Measurements from ENCODE around the gene RTL1. TPM values are rescaled to one million over a fixed set of nuclear protein-coding genes. Genes with fewer than 3 reads are reported as not detected.

RTL1 gene
- total RNA-seq, 1 donor from 2014 or later = not detected

- H3K4me1 Mint-ChIP-seq = no peaks in the 10 kb centered on the region
- H3K27me3 Mint-ChIP-seq = no peaks in the 10 kb centered on the region
- H3K9me3 Mint-ChIP-seq = peaks cover 4% of the 10 kb centered on the region
- no peak overlapping the region for H3K27ac Mint-ChIP-seq
- H3K36me3 Mint-ChIP-seq (ENCODE audit: low read depth) = no peaks in the 10 kb centered on the region
- POLR2A ChIA-PET = no interaction called here
- CTCF ChIA-PET = no interaction called here
- no peak for TF ChIP-seq CTCF (IDR thresholded peaks at IDR 0.05)
- no peak for DNase-seq
- no peak overlapping the region for H3K4me3 Mint-ChIP-seq
- intact Hi-C loops (cut with micrococcal nuclease) = no loop called here
- ATAC-seq (ENCODE audit: low read depth) = no peak
These were observed 39.3 kb downstream of the RTL1 start for GRCh38 chr14:100864206-100864605.

- no peaks in the 10 kb centered on the region for H3K4me1 Mint-ChIP-seq
- no peak overlapping the region for H3K4me3 Mint-ChIP-seq
- ChIA-PET POLR2A (no interaction called here), CTCF (no interaction called here)
- H3K36me3 Mint-ChIP-seq (ENCODE audit: low read depth) = no peaks in the 10 kb centered on the region
- no peak for ATAC-seq (ENCODE audit: low read depth)
- intact Hi-C loops (cut with micrococcal nuclease) = no loop called here
- H3K9me3 Mint-ChIP-seq = peaks cover 4% of the 10 kb centered on the region
- no peak for DNase-seq
- H3K27ac Mint-ChIP-seq = no peak overlapping the region
- TF ChIP-seq CTCF (IDR thresholded peaks at IDR 0.05) = no peak
- H3K27me3 Mint-ChIP-seq = no peaks in the 10 kb centered on the region
These were observed 40.7 kb downstream of the RTL1 start for GRCh38 chr14:100862793-100863192.

- H3K9me3 Mint-ChIP-seq = peaks cover 4% of the 10 kb centered on the region
- H3K4me3 Mint-ChIP-seq = no peak overlapping the region
- ChIA-PET POLR2A (no interaction called here), CTCF (no interaction called here)
- no peak for DNase-seq
- H3K27ac Mint-ChIP-seq = no peak overlapping the region
- no peaks in the 10 kb centered on the region for H3K36me3 Mint-ChIP-seq (ENCODE audit: low read depth)
- intact Hi-C loops (cut with micrococcal nuclease) = no loop called here
- no peak for ATAC-seq (ENCODE audit: low read depth)
- no peak for TF ChIP-seq CTCF (IDR thresholded peaks at IDR 0.05)
- no peaks in the 10 kb centered on the region for H3K27me3 Mint-ChIP-seq
- no peaks in the 10 kb centered on the region for H3K4me1 Mint-ChIP-seq
These were observed 41.2 kb downstream of the RTL1 start for GRCh38 chr14:100862277-100862676.

GRCh38 chr14:100861937-100862247 lies 41.6 kb downstream of the RTL1 start:
- Mint-ChIP-seq H3K4me1 (no peaks in the 10 kb centered on the region), H3K27ac (no peak overlapping the region), H3K9me3 (peaks cover 4% of the 10 kb centered on the region)

GRCh38 chr14:100861188-100861936 lies 42.2 kb downstream of the RTL1 start:
- Mint-ChIP-seq H3K4me1 (no peaks in the 10 kb centered on the region), H3K27me3 (no peaks in the 10 kb centered on the region), H3K36me3 (ENCODE audit: low read depth) (no peaks in the 10 kb centered on the region), H3K4me3 (no peak overlapping the region), H3K9me3 (peaks cover 4% of the 10 kb centered on the region), H3K27ac (no peak overlapping the region)
- POLR2A ChIA-PET = no interaction called here
- DNase-seq = no peak
- ATAC-seq (ENCODE audit: low read depth) = no peak
- TF ChIP-seq CTCF (IDR thresholded peaks at IDR 0.05) = no peak
- intact Hi-C loops (cut with micrococcal nuclease) = no loop called here
- CTCF ChIA-PET = no interaction called here

More at GRCh38 chr14:100861937-100862247, 41.6 kb downstream of the RTL1 start:
- Mint-ChIP-seq H3K36me3 (ENCODE audit: low read depth) (no peaks in the 10 kb centered on the region), H3K4me3 (no peak overlapping the region), H3K27me3 (no peaks in the 10 kb centered on the region)
- intact Hi-C loops (cut with micrococcal nuclease) = no loop called here
- ChIA-PET POLR2A (no interaction called here), CTCF (no interaction called here)
- DNase-seq = no peak
- no peak for ATAC-seq (ENCODE audit: low read depth)
- TF ChIP-seq CTCF (IDR thresholded peaks at IDR 0.05) = no peak

Measured in activated B cell treated with CpG ODN at 0.5 μM for 24 hours (primary cell).